ENCODE results near the gene PCDHB14. TPM values are rescaled to one million over a fixed set of nuclear protein-coding genes. Genes with fewer than 3 reads are reported as not detected.
"Not testable (repeated sequence)": the region's sequence is repeated elsewhere in the genome, so short reads cannot be mapped to it uniquely, and the experiment has no call there.

The PCDHB14 gene
- total RNA-seq: 3.0 TPM
- long read RNA-seq, full-length matches to known transcripts: 1 of 1 reads
- long read RNA-seq, partial matches to known transcripts: 0 of 1 reads
- long read RNA-seq, other reads (novel, unspliced or antisense): 0 of 1 reads

DNA sequence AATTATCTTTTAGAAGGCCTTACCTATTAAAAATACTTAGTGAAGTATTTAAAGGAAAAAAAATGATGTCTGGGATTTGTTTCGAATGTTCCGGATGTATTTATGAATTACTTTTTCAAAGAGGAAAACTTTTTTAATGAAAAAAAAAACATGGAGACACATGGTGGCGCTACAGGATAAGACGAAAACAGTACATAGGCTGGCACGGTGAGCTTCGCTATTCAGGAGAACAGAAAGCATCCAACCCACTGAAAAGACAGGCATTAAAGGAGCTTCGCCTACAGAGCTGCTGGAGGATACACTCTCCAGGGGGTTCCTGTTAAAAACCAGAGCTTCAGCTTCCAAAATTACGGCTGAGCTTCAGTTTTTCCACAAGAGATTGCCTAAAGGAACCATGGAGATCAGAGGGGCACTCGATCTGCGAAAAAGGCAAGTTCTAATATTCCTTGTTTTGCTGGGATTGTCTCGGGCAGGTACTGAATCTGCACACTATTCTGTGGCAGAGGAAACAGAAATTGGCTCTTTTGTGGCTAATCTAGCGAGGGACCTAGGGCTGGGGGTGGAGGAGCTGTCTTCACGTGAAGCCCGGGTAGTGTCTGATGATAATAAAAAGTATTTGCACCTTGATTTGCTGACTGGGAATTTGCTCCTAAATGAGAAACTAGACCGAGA is at the start of gene PCDHB14:
PCDHB14 (plus strand) TSS at position 232 of the 672 bp plus-strand sequence; CDS start at position 395, 163 bp downstream.
- H3K9me3 ChIP-seq: peaks cover 9% of the 10 kb centered on the region
- H3K27me3 ChIP-seq: no peaks in the 10 kb centered on the region
- TF ChIP-seq, protein P1, sequence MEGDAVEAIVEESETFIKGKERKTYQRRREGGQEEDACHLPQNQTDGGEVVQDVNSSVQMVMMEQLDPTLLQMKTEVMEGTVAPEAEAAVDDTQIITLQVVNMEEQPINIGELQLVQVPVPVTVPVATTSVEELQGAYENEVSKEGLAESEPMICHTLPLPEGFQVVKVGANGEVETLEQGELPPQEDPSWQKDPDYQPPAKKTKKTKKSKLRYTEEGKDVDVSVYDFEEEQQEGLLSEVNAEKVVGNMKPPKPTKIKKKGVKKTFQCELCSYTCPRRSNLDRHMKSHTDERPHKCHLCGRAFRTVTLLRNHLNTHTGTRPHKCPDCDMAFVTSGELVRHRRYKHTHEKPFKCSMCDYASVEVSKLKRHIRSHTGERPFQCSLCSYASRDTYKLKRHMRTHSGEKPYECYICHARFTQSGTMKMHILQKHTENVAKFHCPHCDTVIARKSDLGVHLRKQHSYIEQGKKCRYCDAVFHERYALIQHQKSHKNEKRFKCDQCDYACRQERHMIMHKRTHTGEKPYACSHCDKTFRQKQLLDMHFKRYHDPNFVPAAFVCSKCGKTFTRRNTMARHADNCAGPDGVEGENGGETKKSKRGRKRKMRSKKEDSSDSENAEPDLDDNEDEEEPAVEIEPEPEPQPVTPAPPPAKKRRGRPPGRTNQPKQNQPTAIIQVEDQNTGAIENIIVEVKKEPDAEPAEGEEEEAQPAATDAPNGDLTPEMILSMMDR (IDR thresholded peaks at IDR 0.05): no peak
- ATAC-seq: no peak
- intact Hi-C loops (cut with DNase I): no loop called here
- H3K4me3 ChIP-seq: no peak within 1 kb of the TSS
- H3K36me3 ChIP-seq: no peaks in the 10 kb centered on the region
- no peaks in the 10 kb centered on the region for H3K4me1 ChIP-seq
- DNase-seq: no peak
- no peak within 1 kb of the TSS for H3K27ac ChIP-seq

DNA sequence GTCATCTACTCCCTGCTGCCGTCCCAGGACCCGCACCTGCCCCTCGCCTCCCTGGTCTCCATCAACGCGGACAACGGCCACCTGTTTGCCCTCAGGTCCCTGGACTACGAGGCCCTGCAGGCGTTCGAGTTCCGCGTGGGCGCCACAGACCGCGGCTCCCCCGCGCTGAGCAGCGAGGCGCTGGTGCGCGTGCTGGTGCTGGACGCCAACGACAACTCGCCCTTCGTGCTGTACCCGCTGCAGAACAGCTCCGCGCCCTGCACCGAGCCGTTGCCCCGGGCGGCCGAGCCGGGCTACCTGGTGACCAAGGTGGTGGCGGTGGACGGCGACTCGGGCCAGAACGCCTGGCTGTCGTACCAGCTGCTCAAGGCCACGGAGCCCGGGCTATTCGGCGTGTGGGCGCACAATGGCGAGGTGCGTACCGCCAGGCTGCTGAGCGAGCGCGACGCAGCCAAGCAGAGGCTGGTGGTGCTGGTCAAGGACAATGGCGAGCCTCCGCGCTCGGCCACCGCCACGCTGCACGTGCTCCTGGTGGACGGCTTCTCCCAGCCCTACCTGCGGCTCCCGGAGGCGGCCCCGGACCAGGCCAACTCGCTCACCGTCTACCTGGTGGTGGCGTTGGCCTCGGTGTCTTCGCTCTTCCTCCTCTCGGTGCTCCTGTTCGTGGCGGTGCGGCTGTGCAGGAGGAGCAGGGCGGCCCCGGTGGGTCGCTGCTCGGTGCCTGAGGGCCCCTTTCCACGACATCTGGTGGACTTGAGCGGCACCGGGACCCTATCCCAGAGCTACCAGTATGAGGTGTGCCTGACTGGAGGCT is 48.6 kb upstream of the PCDHB14 start:
- H3K4me3 ChIP-seq; intact Hi-C loops (cut with DNase I); ATAC-seq; H3K27ac ChIP-seq; H3K4me1 ChIP-seq; DNase-seq; H3K9me3 ChIP-seq; H3K36me3 ChIP-seq: not testable (repeated sequence)
- H3K27me3 ChIP-seq: peaks cover 14% of the 10 kb centered on the region

DNA sequence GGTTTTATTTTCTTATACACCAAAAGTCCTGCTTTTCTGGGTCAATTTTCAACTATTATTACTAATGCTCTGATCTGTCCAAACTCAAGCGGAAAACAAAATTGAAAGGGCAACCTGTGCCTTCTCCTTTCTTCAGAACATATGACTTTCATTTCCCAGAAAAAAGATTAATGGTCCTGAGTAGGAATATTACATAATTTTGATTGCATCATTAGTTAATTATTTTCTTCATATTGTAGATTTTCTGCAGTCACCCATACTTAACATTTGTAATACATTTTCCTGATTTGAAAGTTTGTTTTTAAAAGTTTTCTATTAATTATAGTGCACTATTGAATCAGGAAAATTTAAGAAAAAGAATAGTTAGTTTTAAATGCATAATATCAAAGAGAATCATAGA is 47.2 kb upstream of the PCDHB14 start:
- no peak overlapping the region for H3K4me3 ChIP-seq
- peaks cover 7% of the 10 kb centered on the region for H3K9me3 ChIP-seq
- H3K4me1 ChIP-seq: no peaks in the 10 kb centered on the region
- intact Hi-C loops (cut with DNase I): no loop called here
- DNase-seq (no peak), ATAC-seq (no peak)
- H3K36me3 ChIP-seq: no peaks in the 10 kb centered on the region
- TF ChIP-seq, protein P1 (IDR thresholded peaks at IDR 0.05): no peak
- no peak overlapping the region for H3K27ac ChIP-seq
- peaks cover 14% of the 10 kb centered on the region for H3K27me3 ChIP-seq

DNA sequence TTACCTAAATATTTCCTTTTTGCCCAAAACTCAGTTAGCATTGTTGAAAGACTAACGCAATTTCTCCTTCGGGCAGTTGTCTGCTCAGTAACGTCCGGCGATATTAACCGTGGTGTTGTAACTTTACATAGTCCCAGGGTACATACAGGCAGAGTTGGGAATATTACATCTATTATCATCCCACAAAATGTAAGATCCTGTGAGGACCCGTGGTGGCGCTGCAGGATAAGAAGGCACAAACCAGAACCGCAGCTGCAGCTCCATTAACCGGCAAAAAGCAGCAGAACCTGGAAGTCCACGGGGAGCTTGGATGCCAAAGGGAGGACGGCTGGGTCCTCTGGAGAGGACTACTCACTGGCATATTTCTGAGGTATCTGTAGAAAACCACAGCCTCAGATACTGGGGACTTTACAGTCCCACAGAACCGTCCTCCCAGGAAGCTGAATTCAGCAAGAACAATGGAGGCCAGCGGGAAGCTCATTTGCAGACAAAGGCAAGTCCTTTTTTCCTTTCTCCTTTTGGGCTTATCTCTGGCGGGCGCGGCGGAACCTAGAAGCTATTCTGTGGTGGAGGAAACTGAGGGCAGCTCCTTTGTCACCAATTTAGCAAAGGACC is 45.5 kb upstream of the PCDHB14 start, which contains the start of gene PCDHB8:
PCDHB8 (plus strand) TSS at position 214 of the 615 bp plus-strand sequence; CDS start at position 459, 245 bp downstream.
- intact Hi-C loops (cut with DNase I); H3K4me3 ChIP-seq; H3K27ac ChIP-seq; H3K36me3 ChIP-seq; H3K4me1 ChIP-seq; H3K9me3 ChIP-seq; DNase-seq: not testable (repeated sequence)
- H3K27me3 ChIP-seq: peaks cover 14% of the 10 kb centered on the region
- ATAC-seq: peak; percentile 67

DNA sequence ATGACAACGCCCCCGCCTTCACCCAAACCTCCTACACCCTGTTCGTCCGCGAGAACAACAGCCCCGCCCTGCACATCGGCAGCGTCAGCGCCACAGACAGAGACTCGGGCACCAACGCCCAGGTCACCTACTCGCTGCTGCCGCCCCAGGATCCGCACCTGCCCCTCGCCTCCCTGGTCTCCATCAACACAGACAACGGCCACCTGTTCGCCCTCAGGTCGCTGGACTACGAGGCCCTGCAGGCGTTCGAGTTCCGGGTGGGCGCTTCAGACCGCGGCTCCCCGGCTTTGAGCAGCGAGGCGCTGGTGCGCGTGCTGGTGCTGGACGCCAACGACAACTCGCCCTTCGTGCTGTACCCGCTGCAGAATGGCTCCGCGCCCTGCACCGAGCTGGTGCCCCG is 43.8 kb upstream of the PCDHB14 start:
- H3K27ac ChIP-seq; H3K36me3 ChIP-seq; ATAC-seq; DNase-seq; intact Hi-C loops (cut with DNase I); H3K4me3 ChIP-seq; H3K9me3 ChIP-seq; H3K4me1 ChIP-seq: not testable (repeated sequence)
- H3K27me3 ChIP-seq: peaks cover 14% of the 10 kb centered on the region

DNA sequence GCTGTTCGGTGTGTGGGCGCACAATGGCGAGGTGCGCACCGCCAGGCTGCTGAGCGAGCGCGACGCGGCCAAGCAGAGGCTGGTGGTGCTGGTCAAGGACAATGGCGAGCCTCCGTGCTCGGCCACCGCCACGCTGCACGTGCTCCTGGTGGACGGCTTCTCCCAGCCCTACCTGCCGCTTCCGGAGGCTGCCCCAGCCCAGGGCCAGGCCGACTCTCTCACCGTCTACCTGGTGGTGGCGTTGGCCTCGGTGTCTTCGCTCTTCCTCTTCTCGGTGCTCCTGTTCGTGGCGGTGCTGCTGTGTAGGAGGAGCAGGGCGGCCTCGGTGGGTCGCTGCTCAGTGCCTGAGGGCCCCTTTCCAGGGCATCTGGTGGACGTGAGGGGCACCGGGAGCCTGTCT is 43.3 kb upstream of the PCDHB14 start:
- intact Hi-C loops (cut with DNase I); H3K36me3 ChIP-seq; H3K4me1 ChIP-seq; H3K4me3 ChIP-seq; DNase-seq; H3K9me3 ChIP-seq; H3K27ac ChIP-seq; ATAC-seq: not testable (repeated sequence)
- peaks cover 14% of the 10 kb centered on the region for H3K27me3 ChIP-seq

DNA sequence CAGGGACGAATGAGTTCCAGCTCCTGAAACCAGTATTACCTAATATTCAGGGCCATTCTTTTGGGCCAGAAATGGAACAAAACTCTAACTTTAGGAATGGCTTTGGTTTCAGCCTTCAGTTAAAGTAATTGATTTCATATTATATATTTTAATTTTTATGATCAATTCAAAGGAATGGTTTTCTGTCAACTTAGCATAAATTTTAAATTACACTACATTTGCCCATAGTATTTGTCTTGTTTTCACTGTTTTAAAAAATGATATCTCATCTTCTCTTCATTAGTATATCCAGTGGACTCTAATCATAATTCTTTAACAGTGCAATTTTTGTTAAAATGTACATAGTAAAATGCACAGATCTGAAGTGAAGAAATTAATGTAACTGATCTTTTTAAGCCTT is 42.8 kb upstream of the PCDHB14 start:
- DNase-seq (no peak), ATAC-seq (no peak)
- intact Hi-C loops (cut with DNase I): no loop called here
- no peak overlapping the region for H3K4me3 ChIP-seq
- H3K27ac ChIP-seq: no peak overlapping the region
- peaks cover 14% of the 10 kb centered on the region for H3K27me3 ChIP-seq
- H3K9me3 ChIP-seq: peaks cover 7% of the 10 kb centered on the region
- H3K4me1 ChIP-seq: no peaks in the 10 kb centered on the region
- TF ChIP-seq, protein P1 (IDR thresholded peaks at IDR 0.05): no peak
- H3K36me3 ChIP-seq: no peaks in the 10 kb centered on the region

All from upper lobe of right lung (tissue), 1 donor.